Lower leg skin (tissue), 4 donors: ENCODE results near the gene OSBPL9. TPM values are rescaled to one million over a fixed set of nuclear protein-coding genes. Genes with fewer than 3 reads are reported as not detected.

Source experiments
- DNase-seq, 2 donors: peaks; one replicate each; pipeline ENCODE4 v3.0.0-alpha.2; 2019; ENCODE audit warnings: low spot score in 2 of 2
- H3K4me3 ChIP-seq: fragments of 200-600 bp; sonication (generic); 2 replicates; pipeline ENCODE4 v1.5.1; 2017; ENCODE audit warnings: mild to moderate bottlenecking, low read depth; ENCODE audit not compliant: poor library complexity, severe bottlenecking
- CTCF ChIP-seq, 3 donors: fragments of 450-650 bp; IDR thresholded peaks; one replicate each; pipeline ENCODE4 v1.5.1; 2016; ENCODE audit warnings: antibody characterized with exemption in 3 of 3, mild to moderate bottlenecking in 3 of 3, moderate library complexity in 2 of 3
- POLR2A ChIP-seq, 2 donors: fragments of 450-650 bp; IDR thresholded peaks; one replicate each; pipeline ENCODE4 v1.6.1; 2016 to 2017; ENCODE audit warnings: antibody characterized with exemption in 2 of 2, mild to moderate bottlenecking in 1 of 2, moderate library complexity in 1 of 2
- WGBS, 2 donors: methylation state at CpG; one replicate each; pipeline ENCODE4 v1.1.5; 2018; 5-methylcytosine and 5-hydroxymethylcytosine counted together
- intact Hi-C: fragments of 100-400 bp; cut with DNase I; formaldehyde crosslinking; loops from one replicate; pipeline ENCODE4 v1.15.0; 2023; ENCODE audit warnings: low total_unique reads
- total RNA-seq, 4 donors: library from RNA; depleted of rRNA; stranded (reverse); fragments of >200 nt; gene quantifications; one replicate each; pipeline ENCODE4 v1.1.0, GENCODE V29; 2016

OSBPL9 gene
- total RNA-seq, 4 donors from 2014 or later, result 35.9 to 56.9 (median 46.9) TPM

DNA sequence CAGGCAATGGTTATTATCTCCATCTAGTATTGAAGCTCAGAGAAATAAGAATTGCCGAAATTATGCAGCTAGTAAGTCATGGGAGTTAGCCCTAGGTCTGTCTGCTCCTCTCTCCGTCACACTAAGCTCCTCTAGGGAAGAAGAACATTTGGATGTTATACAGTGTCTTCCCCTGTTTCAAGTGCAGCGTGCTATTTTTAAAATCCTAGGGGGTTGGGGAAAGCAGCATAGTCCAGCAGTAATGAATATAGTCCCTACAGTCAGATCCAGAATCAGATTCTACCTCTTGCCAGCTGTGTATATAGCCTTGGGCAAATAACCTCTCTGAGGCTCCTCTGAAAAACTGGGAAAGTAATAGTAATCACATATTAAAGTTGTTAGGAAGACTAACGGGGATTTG lies 44.5 kb upstream of the OSBPL9 start:
- no peak for TF ChIP-seq CTCF (IDR thresholded peaks at IDR 0.05)
- TF ChIP-seq POLR2A (IDR thresholded peaks at IDR 0.05), result no peak
- no peak for DNase-seq
- H3K4me3 ChIP-seq, result no peak overlapping the region
- intact Hi-C loops, result no loop called here
- 79 to 81% methylated on average over 4 of the region's 4 CpGs for WGBS, 2 donors

DNA sequence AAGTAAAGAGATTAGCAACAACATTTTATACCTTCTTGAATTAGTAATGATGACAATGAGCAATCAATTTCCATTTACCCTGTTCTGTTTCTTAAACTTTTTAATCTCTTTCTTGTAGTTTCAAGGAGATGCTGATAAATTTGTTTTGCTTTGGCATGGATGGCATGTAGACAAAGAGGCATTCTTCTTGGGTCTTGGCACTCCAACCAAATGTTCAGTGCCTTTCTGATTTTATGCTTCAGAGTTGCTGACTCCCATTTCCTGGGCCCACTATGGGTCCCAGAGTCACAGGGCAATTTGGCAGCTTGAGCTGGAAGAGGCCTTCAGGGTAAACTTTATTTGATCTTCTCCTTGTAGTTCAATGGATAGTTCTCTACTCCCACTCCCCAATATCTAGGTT lies 42.1 kb upstream of the OSBPL9 start:
- TF ChIP-seq POLR2A (IDR thresholded peaks at IDR 0.05), result no peak
- TF ChIP-seq CTCF (IDR thresholded peaks at IDR 0.05), result no peak
- intact Hi-C loops, result no loop called here

GRCh38 chr1:51575406-51576084 lies 41.3 kb upstream of the OSBPL9 start:
- H3K4me3 ChIP-seq, result no peak overlapping the region
- no peak for DNase-seq
- TF ChIP-seq CTCF (IDR thresholded peaks at IDR 0.05), result no peak
- no peak for TF ChIP-seq POLR2A (IDR thresholded peaks at IDR 0.05)
- 84 to 86% methylated on average over 8 of the region's 8 CpGs for WGBS, 2 donors
- intact Hi-C loops, result no loop called here

More for the DNA sequence above, 42.1 kb upstream of the OSBPL9 start:
- no peak for DNase-seq
- H3K4me3 ChIP-seq, result no peak overlapping the region

DNA sequence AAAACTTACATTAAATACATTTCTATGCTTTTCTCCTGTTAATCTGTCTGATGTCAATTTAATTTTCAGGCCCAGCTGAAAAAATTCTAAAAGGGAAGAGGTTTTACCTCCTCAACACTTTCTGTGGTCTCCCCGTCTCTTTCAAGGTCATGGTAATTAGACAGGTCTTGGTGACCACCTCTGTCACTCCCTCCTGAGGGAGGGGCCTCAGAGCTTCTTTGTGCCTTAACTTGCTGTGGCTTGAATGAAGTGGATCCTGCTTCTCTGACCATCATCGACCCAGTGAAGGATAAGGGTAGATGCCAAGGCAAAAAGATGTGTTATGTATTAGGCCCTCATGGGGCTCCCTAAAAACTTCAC lies 40.8 kb upstream of the OSBPL9 start:
- WGBS, 2 donors, result 85 to 87% methylated on average over 2 of the region's 2 CpGs

GRCh38 chr1:51576923-51577322 lies 40.0 kb upstream of the OSBPL9 start:
- DNase-seq, result no peak
- WGBS, 2 donors, result 95 to 96% methylated on average over 6 of the region's 6 CpGs
- H3K4me3 ChIP-seq, result no peak overlapping the region
- TF ChIP-seq POLR2A (IDR thresholded peaks at IDR 0.05), result no peak
- no peak for TF ChIP-seq CTCF (IDR thresholded peaks at IDR 0.05)
- intact Hi-C loops, result no loop called here

More for the DNA sequence above, 40.8 kb upstream of the OSBPL9 start:
- intact Hi-C loops, result no loop called here
- DNase-seq, result no peak
- TF ChIP-seq CTCF (IDR thresholded peaks at IDR 0.05) (no peak), POLR2A (IDR thresholded peaks at IDR 0.05) (no peak)
- no peak overlapping the region for H3K4me3 ChIP-seq
